ENCODE results near the gene CCDC171. TPM values are rescaled to one million over a fixed set of nuclear protein-coding genes. Genes with fewer than 3 reads are reported as not detected.

CCDC171 gene
- total and polyA plus RNA-seq, 10 of the 15 experiments (the other 5 are each of a cell fraction or from before 2014, with no cell fraction given), result 1.00 to 7.2 (median 2.8) TPM

- Histone ChIP-seq H4K20me1 (ENCODE audit: control insufficient read depth, insufficient read depth) (no peaks in the 10 kb centered on the region), H3K9ac (ENCODE audit: control insufficient read depth, insufficient read depth, low read length) (no peak overlapping the region), H3K4me2 (ENCODE audit: control insufficient read depth, insufficient read depth) (no peak overlapping the region), H3K27ac (ENCODE audit: control insufficient read depth, insufficient read depth) (no peak overlapping the region), H3K4me3 (no peak overlapping the region), H2AFZ (ENCODE audit: control insufficient read depth, low read depth, low read length) (no peak overlapping the region), H3K9me3 (replicated peaks; ENCODE audit: control insufficient read depth, insufficient read depth, low read length) (no peaks in the 10 kb centered on the region), H3K4me1 (ENCODE audit: control insufficient read depth, insufficient read depth, low read length) (no peaks in the 10 kb centered on the region), H3K27me3 (replicated peaks in 1 of 2; ENCODE audit: control insufficient read depth in 2 of 2, insufficient read depth in 2 of 2, low read length in 1 of 2) (no peaks in the 10 kb centered on the region), H3K36me3 (ENCODE audit: control insufficient read depth in 2 of 2, insufficient read depth in 2 of 2, low read length in 1 of 2) (no peaks in the 10 kb centered on the region), H3K79me2 (ENCODE audit: control insufficient read depth, insufficient read depth, low read length) (no peaks in the 10 kb centered on the region)
- no TSS peak for BruUV-seq (replicated peaks)
- ATAC-seq (peak; percentile 73), DNase-seq (ENCODE audit: low read depth, low spot score) (no peak), FAIRE-seq (peak; percentile 87)
- ChIA-PET CTCF (interaction anchor here (0.6 to 3.3 kb wide), 37 partner anchors 8 to 617 kb away, joined by 3 to 25 read pairs (median 4); partner anchors contain the start of genes CCDC171 and TTC39B), RAD21 (ENCODE audit: unreplicated experiment) (interaction anchor here (0.6 to 1.5 kb wide), 17 partner anchors 8 to 398 kb away, joined by 3 to 17 read pairs (median 4); partner anchors contain the start of gene CCDC171), POLR2A (interaction anchor here (1.3 kb wide), 1 partner anchor 55 kb away, joined by 3 read pairs; no protein-coding TSS in a partner anchor), SMC1A (ENCODE audit: uncharacterized antibody, unreplicated experiment) (interaction anchor here (0.6 to 2.5 kb wide), 25 partner anchors 15 to 399 kb away, joined by 3 to 16 read pairs (median 4); partner anchors contain the start of gene CCDC171)
- peak; percentile 67; the same call in 1 of the 2 replicates for TF ChIP-seq SMC3 (IDR thresholded peaks at IDR 0.05; ENCODE audit: borderline replicate concordance, low read length)
- TF ChIP-seq, protein P1, sequence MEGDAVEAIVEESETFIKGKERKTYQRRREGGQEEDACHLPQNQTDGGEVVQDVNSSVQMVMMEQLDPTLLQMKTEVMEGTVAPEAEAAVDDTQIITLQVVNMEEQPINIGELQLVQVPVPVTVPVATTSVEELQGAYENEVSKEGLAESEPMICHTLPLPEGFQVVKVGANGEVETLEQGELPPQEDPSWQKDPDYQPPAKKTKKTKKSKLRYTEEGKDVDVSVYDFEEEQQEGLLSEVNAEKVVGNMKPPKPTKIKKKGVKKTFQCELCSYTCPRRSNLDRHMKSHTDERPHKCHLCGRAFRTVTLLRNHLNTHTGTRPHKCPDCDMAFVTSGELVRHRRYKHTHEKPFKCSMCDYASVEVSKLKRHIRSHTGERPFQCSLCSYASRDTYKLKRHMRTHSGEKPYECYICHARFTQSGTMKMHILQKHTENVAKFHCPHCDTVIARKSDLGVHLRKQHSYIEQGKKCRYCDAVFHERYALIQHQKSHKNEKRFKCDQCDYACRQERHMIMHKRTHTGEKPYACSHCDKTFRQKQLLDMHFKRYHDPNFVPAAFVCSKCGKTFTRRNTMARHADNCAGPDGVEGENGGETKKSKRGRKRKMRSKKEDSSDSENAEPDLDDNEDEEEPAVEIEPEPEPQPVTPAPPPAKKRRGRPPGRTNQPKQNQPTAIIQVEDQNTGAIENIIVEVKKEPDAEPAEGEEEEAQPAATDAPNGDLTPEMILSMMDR (IDR thresholded peaks at IDR 0.05 in 2 of 3, conservative IDR thresholded peaks at IDR 0.05 in 1 of 3; ENCODE audit: control insufficient read depth in 2 of 3, extremely low read depth in 1 of 3, insufficient read depth in 1 of 3, low read depth in 3 of 3, low read length in 3 of 3), result peak; percentile 46 to 68 (median 52)
- TF ChIP-seq RAD21 (IDR thresholded peaks at IDR 0.05; ENCODE audit: insufficient read depth, low read depth, low read length), result peak; percentile 70
- TF ChIP-seq NR2C2 (IDR thresholded peaks at IDR 0.05; ENCODE audit: borderline replicate concordance, control insufficient read depth, insufficient read length, low read depth), result no peak
- TF ChIP-seq STAT3 (IDR thresholded peaks at IDR 0.05; ENCODE audit: low read depth, low read length), result no peak
- no peak for TF ChIP-seq E4F1 (IDR thresholded peaks at IDR 0.05; ENCODE audit: borderline replicate concordance, partially characterized antibody)
- intact Hi-C loops (cut with micrococcal nuclease; ENCODE audit: unreplicated experiment), result loop anchor here (2.0 to 10.0 kb wide), 6 partner anchors 55 to 502 kb away; partner anchors contain the start of genes CCDC171 and SNAPC3
- 48% methylated on average over 2 of the region's 2 CpGs for WGBS (ENCODE audit: insufficient coverage, insufficient replicate concordance, low lambda C conversion rate, missing lambda C conversion rate)
- in situ Hi-C loops (cut with MboI), result no loop called here
Observed at GRCh38 chr9:15606643-15607472, 54.0 kb downstream of the CCDC171 start.

All from GM12878 (cell line).